ENCODE data around the gene FHIP2A. TPM values are rescaled to one million over a fixed set of nuclear protein-coding genes. Genes with fewer than 3 reads are reported as not detected.

Gene FHIP2A
- total RNA-seq, 1 donor from 2014 or later = 30.2 TPM

GRCh38 chr10:114859222-114859621, 37.6 kb downstream of the FHIP2A start:
- no peaks in the 10 kb centered on the region for H3K27me3 ChIP-seq
- no peak overlapping the region for H3K4me3 ChIP-seq

GRCh38 chr10:114862456-114862855, 40.9 kb downstream of the FHIP2A start:
- Histone ChIP-seq H3K27ac (no peak overlapping the region), H3K4me3 (no peak overlapping the region), H3K27me3 (no peaks in the 10 kb centered on the region), H3K4me1 (no peaks in the 10 kb centered on the region), H3K9me3 (no peaks in the 10 kb centered on the region), H3K36me3 (peaks cover 70% of the 10 kb centered on the region)
- TF ChIP-seq CTCF (IDR thresholded peaks at IDR 0.05) = no peak
- DNase-seq (no peak), ATAC-seq (no peak)
- intact Hi-C loops (cut with DNase I) = no loop called here

More at GRCh38 chr10:114859222-114859621, 37.6 kb downstream of the FHIP2A start:
- H3K4me1 ChIP-seq = peaks cover 4% of the 10 kb centered on the region
- intact Hi-C loops (cut with DNase I) = no loop called here
- peaks cover 88% of the 10 kb centered on the region for H3K36me3 ChIP-seq
- H3K9me3 ChIP-seq = no peaks in the 10 kb centered on the region
- ATAC-seq (peak; percentile 36), DNase-seq (no peak)
- no peak for TF ChIP-seq CTCF (IDR thresholded peaks at IDR 0.05)
- no peak overlapping the region for H3K27ac ChIP-seq

GRCh38 chr10:114867365-114867764, 45.8 kb downstream of the FHIP2A start:
- no peak for ATAC-seq
- no peak for TF ChIP-seq CTCF (IDR thresholded peaks at IDR 0.05)
- H3K4me1 ChIP-seq = no peaks in the 10 kb centered on the region

GRCh38 chr10:114868870-114869519, 47.4 kb downstream of the FHIP2A start:
- Histone ChIP-seq H3K27ac (no peak overlapping the region), H3K4me1 (no peaks in the 10 kb centered on the region), H3K27me3 (no peaks in the 10 kb centered on the region), H3K4me3 (no peak overlapping the region), H3K36me3 (peaks cover 10% of the 10 kb centered on the region), H3K9me3 (no peaks in the 10 kb centered on the region)
- intact Hi-C loops (cut with DNase I) = no loop called here
- ATAC-seq = no peak
- DNase-seq = no peak
- TF ChIP-seq CTCF (IDR thresholded peaks at IDR 0.05) = no peak

More at GRCh38 chr10:114867365-114867764, 45.8 kb downstream of the FHIP2A start:
- Histone ChIP-seq H3K4me3 (no peak overlapping the region), H3K36me3 (peaks cover 26% of the 10 kb centered on the region), H3K27ac (no peak overlapping the region), H3K9me3 (no peaks in the 10 kb centered on the region), H3K27me3 (no peaks in the 10 kb centered on the region)
- no peak for DNase-seq
- intact Hi-C loops (cut with DNase I) = no loop called here

- Histone ChIP-seq H3K27ac (no peak overlapping the region), H3K4me1 (no peaks in the 10 kb centered on the region), H3K36me3 (peaks cover 5% of the 10 kb centered on the region), H3K4me3 (no peak overlapping the region), H3K9me3 (no peaks in the 10 kb centered on the region), H3K27me3 (no peaks in the 10 kb centered on the region)
- DNase-seq = no peak
- ATAC-seq = no peak
- intact Hi-C loops (cut with DNase I) = no loop called here
- TF ChIP-seq CTCF (IDR thresholded peaks at IDR 0.05) = no peak
Measured at GRCh38 chr10:114869520-114869892, 47.9 kb downstream of the FHIP2A start.

GRCh38 chr10:114870486-114870885, 48.9 kb downstream of the FHIP2A start:
- ATAC-seq (no peak), DNase-seq (no peak)
- no peaks in the 10 kb centered on the region for H3K9me3 ChIP-seq
- no peak for TF ChIP-seq CTCF (IDR thresholded peaks at IDR 0.05)
- H3K4me3 ChIP-seq = no peak overlapping the region
- H3K27ac ChIP-seq = no peak overlapping the region
- no peaks in the 10 kb centered on the region for H3K36me3 ChIP-seq
- intact Hi-C loops (cut with DNase I) = no loop called here
- no peaks in the 10 kb centered on the region for H3K4me1 ChIP-seq
- H3K27me3 ChIP-seq = no peaks in the 10 kb centered on the region

All from upper lobe of right lung (tissue), 1 donor.